SK-N-SH (cell line): ENCODE results near the gene XYLT2. TPM values are rescaled to one million over a fixed set of nuclear protein-coding genes. Genes with fewer than 3 reads are reported as not detected.
"Not testable (repeated sequence)": the region's sequence is repeated elsewhere in the genome, so short reads cannot be mapped to it uniquely, and the experiment has no call there.

Experiments
- CTCF ChIA-PET: fragments of 300-600, 350-600 bp; formaldehyde crosslinking; extraction: SDS; loops from one replicate; lab custom pipeline; 2021; lab: Yijun Ruan, JAX
- POLR2A ChIA-PET: fragments of 350-600 bp; sonication (Branson Sonifier 250); formaldehyde crosslinking; extraction: SDS; loops from one replicate; lab custom pipeline; 2020; ENCODE audit warnings: antibody characterized with exemption, inconsistent platforms; lab: Yijun Ruan, JAX
- DNase-seq: peaks from one replicate; pipeline ENCODE4 v3.0.0; 2012
- H2AFZ ChIP-seq: fragments of 200-600 bp; sonication (generic); 2 replicates; pipeline ENCODE4 v1.8.1; 2016; ENCODE audit warnings: antibody characterized with exemption, mild to moderate bottlenecking, low read depth
- H3F3A ChIP-seq: fragments of 200-600 bp; sonication (generic); replicated peaks from 2 replicates; pipeline ENCODE3; 2016; ENCODE audit warnings: antibody characterized with exemption, mild to moderate bottlenecking; ENCODE audit not compliant: insufficient read depth
- H3K27ac ChIP-seq, 2 experiments: fragments of 200-500 bp in 1 of 2; fragments of 200-600 bp in 1 of 2; sonication (Bioruptor generic) in 1 of 2; sonication (generic), shearing (Covaris generic) in 1 of 2; 2 replicates each; pipeline versions ENCODE4 v1.5.1 to v1.6.1; 2014 to 2016; ENCODE audit warnings: low read depth in 2 of 2, inconsistent platforms in 1 of 2, low read length in 1 of 2, mild to moderate bottlenecking in 1 of 2, mixed read lengths in 1 of 2
- H3K27me3 ChIP-seq: fragments of 200-600 bp; sonication (generic), shearing (Covaris generic); 2 replicates; pipeline ENCODE4 v1.6.1; 2016; ENCODE audit warnings: mixed run types; ENCODE audit not compliant: insufficient read depth
- H3K36me3 ChIP-seq, 2 experiments: fragments of 200-500 bp in 1 of 2; fragments of 200-600 bp in 1 of 2; sonication (Bioruptor generic) in 1 of 2; sonication (generic) in 1 of 2; replicated peaks in 1 of 2; 2 replicates each; pipeline versions ENCODE3 to v1.5.1; 2014 to 2016; ENCODE audit warnings: low read length in 1 of 2, mild to moderate bottlenecking in 1 of 2; ENCODE audit not compliant: insufficient read depth in 2 of 2, control insufficient read depth in 1 of 2
- H3K4me1 ChIP-seq, 2 experiments: fragments of 200-500 bp in 1 of 2; fragments of 200-600 bp in 1 of 2; sonication (Bioruptor generic) in 1 of 2; sonication (generic), shearing (Covaris generic) in 1 of 2; 2 replicates each; pipeline versions ENCODE4 v1.5.1 to v1.6.1; 2014 to 2016; ENCODE audit warnings: low read depth in 1 of 2, low read length in 1 of 2, mixed run types in 1 of 2; ENCODE audit not compliant: insufficient read depth in 2 of 2, control insufficient read depth in 1 of 2
- H3K4me2 ChIP-seq: fragments of 200-600 bp; sonication (generic), shearing (Covaris generic); 2 replicates; pipeline ENCODE4 v1.6.1; 2017; ENCODE audit warnings: mixed run types
- H3K4me3 ChIP-seq, 2 experiments: fragments of 200-500 bp in 1 of 2; fragments of 200-600 bp in 1 of 2; sonication (Bioruptor generic) in 1 of 2; sonication (generic), shearing (Covaris generic) in 1 of 2; 2 replicates each; pipeline versions ENCODE4 v1.5.1 to v1.8.1; 2014 to 2016; ENCODE audit warnings: low read depth in 2 of 2, inconsistent platforms in 1 of 2, low read length in 1 of 2, mild to moderate bottlenecking in 1 of 2, mixed read lengths in 1 of 2, moderate library complexity in 1 of 2
- H3K79me2 ChIP-seq: fragments of 200-600 bp; sonication (generic); 2 replicates; pipeline ENCODE4 v1.8.1; 2017; ENCODE audit warnings: mild to moderate bottlenecking; ENCODE audit not compliant: insufficient read depth
- H3K9ac ChIP-seq: fragments of 200-600 bp; sonication (generic); 2 replicates; pipeline ENCODE4 v1.6.1; 2017; ENCODE audit warnings: mixed run types
- H3K9me2 ChIP-seq: fragments of 200-600 bp; sonication (generic); 2 replicates; pipeline ENCODE4 v1.6.1; 2017; ENCODE audit warnings: mixed run types
- H3K9me3 ChIP-seq: fragments of 200-600 bp; sonication (generic); 2 replicates; pipeline ENCODE4 v1.6.1; 2017; ENCODE audit warnings: mixed run types, mild to moderate bottlenecking, moderate library complexity
- H4K20me1 ChIP-seq: fragments of 200-600 bp; sonication (generic); 2 replicates; pipeline ENCODE4 v1.6.1; 2017; ENCODE audit warnings: mild to moderate bottlenecking, mixed run types; ENCODE audit not compliant: insufficient read depth
- CHD2 ChIP-seq: fragments of 150-350 bp; IDR thresholded peaks from 2 replicates; pipeline ENCODE4 v1.6.1; 2018; ENCODE audit warnings: low read length; ENCODE audit not compliant: partially characterized antibody
- ELF1 ChIP-seq: IDR thresholded peaks from 2 replicates; pipeline ENCODE4 v1.4.0; 2012
- EZH2phosphoT487 ChIP-seq: fragments of 200-600 bp; sonication (generic); IDR thresholded peaks from 2 replicates; pipeline ENCODE4 v1.6.1; 2017; ENCODE audit warnings: low read depth, mixed run types, mild to moderate bottlenecking, antibody characterized with exemption, moderate library complexity, borderline replicate concordance
- FOSL2 ChIP-seq: IDR thresholded peaks from 2 replicates; pipeline ENCODE4 v1.4.0; 2012; ENCODE audit warnings: low read depth, mild to moderate bottlenecking, moderate library complexity, borderline replicate concordance
- FOXJ3 ChIP-seq: sonication (generic); formaldehyde crosslinking; IDR thresholded peaks from 2 replicates; pipeline ENCODE4 v1.5.1; 2020; ENCODE audit warnings: mild to moderate bottlenecking, missing genetic modification reagents
- MEF2A ChIP-seq: IDR thresholded peaks from 2 replicates; pipeline ENCODE4 v1.4.0; 2012; ENCODE audit warnings: low read depth, borderline replicate concordance
- MXI1 ChIP-seq: IDR thresholded peaks from 2 replicates; pipeline ENCODE4 v1.6.1; 2012; ENCODE audit warnings: mild to moderate bottlenecking, low read depth, low read length, improper control_type of control experiment
- NFIC ChIP-seq: IDR thresholded peaks from 2 replicates; pipeline ENCODE4 v1.4.0; 2012; ENCODE audit warnings: borderline replicate concordance
- NRF1 ChIP-seq: IDR thresholded peaks from 2 replicates; pipeline ENCODE4 v1.6.1; 2012; ENCODE audit warnings: low read depth, mild to moderate bottlenecking, low read length
- POLR2AphosphoS5 ChIP-seq: IDR thresholded peaks from 2 replicates; pipeline ENCODE4 v1.6.1; 2012; ENCODE audit warnings: low read depth, low read length
- RAD21 ChIP-seq: IDR thresholded peaks from 2 replicates; pipeline ENCODE4 v1.6.1; 2012; ENCODE audit warnings: mild to moderate bottlenecking, low read length
- RFX5 ChIP-seq: IDR thresholded peaks from 2 replicates; pipeline ENCODE4 v1.6.1; 2012; ENCODE audit warnings: mild to moderate bottlenecking, improper control_type of control experiment, low read length
- RXRA ChIP-seq: IDR thresholded peaks from 2 replicates; pipeline ENCODE4 v1.4.0; 2012; ENCODE audit warnings: low read depth, mild to moderate bottlenecking, borderline replicate concordance
- SIN3A ChIP-seq: IDR thresholded peaks from 2 replicates; pipeline ENCODE4 v1.6.1; 2012; ENCODE audit warnings: low read depth, mild to moderate bottlenecking, low read length, moderate library complexity, borderline replicate concordance
- TEAD4 ChIP-seq: IDR thresholded peaks from 2 replicates; pipeline ENCODE4 v1.4.0; 2012; ENCODE audit warnings: mild to moderate bottlenecking, borderline replicate concordance; ENCODE audit not compliant: insufficient read depth
- YY1 ChIP-seq: IDR thresholded peaks from 2 replicates; pipeline ENCODE4 v1.4.0; 2012; ENCODE audit warnings: low read depth, mild to moderate bottlenecking
- WGBS: methylation state at CpG from one replicate; pipeline ENCODE4 v1.1.6; 2017; ENCODE audit warnings: low lambda C conversion rate; 5-methylcytosine and 5-hydroxymethylcytosine counted together
- polyA plus RNA-seq, 3 experiments: library from polyadenylated mRNA; depleted of rRNA; stranded (reverse); fragments of >200 nt; gene quantifications; 2 replicates each; pipeline ENCODE4 v1.2.3, GENCODE V29; 2012
- TF ChIP-seq, protein P1 (sequence below): fragments of 200-600 bp; sonication (generic); IDR thresholded peaks from 2 replicates; pipeline ENCODE4 v1.6.1; 2017; ENCODE audit warnings: antibody characterized with exemption, mild to moderate bottlenecking, moderate library complexity
- TF ChIP-seq, protein P2 (sequence below): IDR thresholded peaks from 2 replicates; pipeline ENCODE4; 2012
- TF ChIP-seq, protein P3 (sequence below): IDR thresholded peaks from 2 replicates; pipeline ENCODE4 v1.4.0; 2012; ENCODE audit warnings: low read depth, borderline replicate concordance
- TF ChIP-seq, protein P4 (sequence below): IDR thresholded peaks from 2 replicates; pipeline ENCODE4 v1.4.0; 2012; ENCODE audit warnings: low read depth

Gene XYLT2
- polyA plus RNA-seq, 1 of the 3 experiments (the other 2 are of a cell fraction), result 28.4 TPM

DNA sequence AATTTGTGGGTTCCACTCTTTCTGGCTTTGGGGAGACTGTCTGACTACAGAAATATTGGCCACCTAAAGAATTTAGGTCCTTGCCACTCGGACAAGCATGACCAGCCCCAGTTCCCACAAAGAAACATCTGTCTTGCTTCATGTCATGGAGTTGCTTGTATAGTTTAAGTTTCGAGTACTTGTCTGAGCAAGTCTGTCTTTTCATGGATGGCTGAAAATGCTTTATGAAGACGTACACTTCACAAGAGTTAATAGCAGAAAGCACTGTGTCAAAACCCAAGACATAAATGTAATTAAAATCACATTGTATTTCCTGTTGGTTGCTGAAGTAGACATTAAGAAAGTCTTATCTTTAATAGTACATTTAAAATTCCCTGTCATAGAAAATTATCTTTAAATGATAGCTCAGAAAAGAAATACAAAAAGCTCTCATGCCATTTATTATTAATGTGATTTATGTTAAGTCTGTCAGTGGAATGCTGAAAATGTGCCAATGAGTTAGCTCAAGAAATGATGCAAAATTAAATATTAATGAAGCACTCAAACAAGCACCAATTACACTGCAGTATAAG, 29.8 kb upstream of the XYLT2 start:
- Histone ChIP-seq H3F3A (no peaks in the 10 kb centered on the region), H3K79me2 (no peaks in the 10 kb centered on the region), H3K4me1 (no peaks in the 10 kb centered on the region; a peak in 1 of 4 replicates), H3K27me3 (0 out of 2 replicates have a peak, but pooled peaks cover 9% of the 10 kb centered on the region), H3K9ac (no peak overlapping the region), H3K27ac (no peak overlapping the region), H2AFZ (no peak overlapping the region), H3K4me3 (no peak overlapping the region), H3K4me2 (no peak overlapping the region), H3K9me2 (no peaks in the 10 kb centered on the region), H3K36me3 (no peaks in the 10 kb centered on the region), H3K9me3 (no peaks in the 10 kb centered on the region), H4K20me1 (no peaks in the 10 kb centered on the region)
- no peak for DNase-seq
- WGBS, result 54% methylated on average over 3 of the region's 3 CpGs
- CTCF ChIA-PET, result interaction anchor here (0.6 to 5.6 kb wide), 10 partner anchors 9 to 1082 kb away, joined by 3 to 54 read pairs (median 4); partner anchors contain the start of gene COL1A1
- TF ChIP-seq FOXJ3 (CRISPR knock-in tag) (no peak), FOSL2 (no peak), YY1 (no peak), RFX5 (no peak), ELF1 (no peak), NFIC (no peak), MXI1 (no peak), MEF2A (no peak), NRF1 (no peak)
- POLR2A ChIA-PET, result no interaction called here

DNA sequence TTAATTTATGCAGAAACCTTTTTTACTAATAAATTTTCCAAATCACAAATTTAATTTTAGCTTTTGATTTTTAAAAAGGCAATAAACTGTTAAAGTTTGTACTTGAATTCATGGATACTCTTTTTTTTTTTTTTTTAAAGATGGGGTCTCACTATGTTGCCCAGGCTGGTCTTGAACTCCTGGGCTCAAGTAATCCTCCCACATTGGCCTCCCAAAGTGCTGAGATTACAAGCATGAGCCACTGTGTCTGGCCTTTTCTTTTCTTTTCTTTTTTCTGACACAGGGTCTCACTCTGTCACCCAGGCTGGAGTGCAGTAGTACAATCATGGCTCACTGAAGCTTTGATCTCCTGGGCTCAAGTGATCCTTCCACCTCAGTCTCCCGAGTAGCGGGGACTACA, 29.3 kb upstream of the XYLT2 start:
- H3K9me3 ChIP-seq, H3K4me1 ChIP-seq, H3K27me3 ChIP-seq, H3K79me2 ChIP-seq, H2AFZ ChIP-seq, H3F3A ChIP-seq, H3K9me2 ChIP-seq, DNase-seq, H3K36me3 ChIP-seq, POLR2A ChIA-PET, H3K4me3 ChIP-seq, H4K20me1 ChIP-seq, H3K9ac ChIP-seq, H3K4me2 ChIP-seq, H3K27ac ChIP-seq: not testable (repeated sequence)
- 91% methylated on average over 2 of the region's 2 CpGs for WGBS
- CTCF ChIA-PET, result interaction anchor here (0.6 to 5.6 kb wide), 11 partner anchors 9 to 1082 kb away, joined by 3 to 54 read pairs (median 3); partner anchors contain the start of gene COL1A1

DNA sequence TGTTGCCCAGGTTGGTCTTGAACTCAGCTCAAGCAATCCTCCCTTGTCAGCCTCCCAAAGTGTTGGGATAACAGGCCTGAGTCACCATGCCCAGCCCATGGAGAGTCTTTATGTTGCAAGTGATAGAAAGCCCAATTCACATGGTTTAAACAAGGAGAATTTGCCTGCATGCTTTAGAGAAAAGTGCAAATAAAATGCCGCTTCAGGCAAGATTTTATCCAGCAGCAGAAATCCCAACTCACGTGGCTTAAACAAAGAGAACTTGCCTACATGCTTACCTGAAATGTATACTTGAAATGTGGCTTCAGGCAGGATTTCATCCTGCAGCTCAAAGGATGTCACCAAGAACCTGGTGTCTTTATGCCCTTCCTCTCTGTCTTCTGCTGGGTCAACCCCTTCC, 28.8 kb upstream of the XYLT2 start:
- Histone ChIP-seq H3K9me2 (no peaks in the 10 kb centered on the region), H3K79me2 (no peaks in the 10 kb centered on the region), H3K4me2 (no peak overlapping the region), H4K20me1 (no peaks in the 10 kb centered on the region), H3K36me3 (no peaks in the 10 kb centered on the region), H2AFZ (no peak overlapping the region)
- WGBS, result 97% methylated on average over 2 of the region's 2 CpGs
- no peak for DNase-seq
- TF ChIP-seq CHD2, result no peak
- TF ChIP-seq, protein P1, sequence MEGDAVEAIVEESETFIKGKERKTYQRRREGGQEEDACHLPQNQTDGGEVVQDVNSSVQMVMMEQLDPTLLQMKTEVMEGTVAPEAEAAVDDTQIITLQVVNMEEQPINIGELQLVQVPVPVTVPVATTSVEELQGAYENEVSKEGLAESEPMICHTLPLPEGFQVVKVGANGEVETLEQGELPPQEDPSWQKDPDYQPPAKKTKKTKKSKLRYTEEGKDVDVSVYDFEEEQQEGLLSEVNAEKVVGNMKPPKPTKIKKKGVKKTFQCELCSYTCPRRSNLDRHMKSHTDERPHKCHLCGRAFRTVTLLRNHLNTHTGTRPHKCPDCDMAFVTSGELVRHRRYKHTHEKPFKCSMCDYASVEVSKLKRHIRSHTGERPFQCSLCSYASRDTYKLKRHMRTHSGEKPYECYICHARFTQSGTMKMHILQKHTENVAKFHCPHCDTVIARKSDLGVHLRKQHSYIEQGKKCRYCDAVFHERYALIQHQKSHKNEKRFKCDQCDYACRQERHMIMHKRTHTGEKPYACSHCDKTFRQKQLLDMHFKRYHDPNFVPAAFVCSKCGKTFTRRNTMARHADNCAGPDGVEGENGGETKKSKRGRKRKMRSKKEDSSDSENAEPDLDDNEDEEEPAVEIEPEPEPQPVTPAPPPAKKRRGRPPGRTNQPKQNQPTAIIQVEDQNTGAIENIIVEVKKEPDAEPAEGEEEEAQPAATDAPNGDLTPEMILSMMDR, result no peak
- TF ChIP-seq EZH2phosphoT487, result no peak
- TF ChIP-seq POLR2AphosphoS5, result no peak
- TF ChIP-seq, protein P2, sequence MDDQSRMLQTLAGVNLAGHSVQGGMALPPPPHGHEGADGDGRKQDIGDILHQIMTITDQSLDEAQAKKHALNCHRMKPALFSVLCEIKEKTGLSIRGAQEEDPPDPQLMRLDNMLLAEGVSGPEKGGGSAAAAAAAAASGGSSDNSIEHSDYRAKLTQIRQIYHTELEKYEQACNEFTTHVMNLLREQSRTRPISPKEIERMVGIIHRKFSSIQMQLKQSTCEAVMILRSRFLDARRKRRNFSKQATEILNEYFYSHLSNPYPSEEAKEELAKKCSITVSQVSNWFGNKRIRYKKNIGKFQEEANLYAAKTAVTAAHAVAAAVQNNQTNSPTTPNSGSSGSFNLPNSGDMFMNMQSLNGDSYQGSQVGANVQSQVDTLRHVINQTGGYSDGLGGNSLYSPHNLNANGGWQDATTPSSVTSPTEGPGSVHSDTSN, result no peak
- TF ChIP-seq RFX5, result no peak
- TF ChIP-seq TEAD4, result no peak
- no peak for TF ChIP-seq YY1
- TF ChIP-seq, protein P3, sequence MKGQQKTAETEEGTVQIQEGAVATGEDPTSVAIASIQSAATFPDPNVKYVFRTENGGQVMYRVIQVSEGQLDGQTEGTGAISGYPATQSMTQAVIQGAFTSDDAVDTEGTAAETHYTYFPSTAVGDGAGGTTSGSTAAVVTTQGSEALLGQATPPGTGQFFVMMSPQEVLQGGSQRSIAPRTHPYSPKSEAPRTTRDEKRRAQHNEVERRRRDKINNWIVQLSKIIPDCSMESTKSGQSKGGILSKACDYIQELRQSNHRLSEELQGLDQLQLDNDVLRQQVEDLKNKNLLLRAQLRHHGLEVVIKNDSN, result no peak
- no peak for TF ChIP-seq RXRA
- no peak for TF ChIP-seq RAD21
- TF ChIP-seq, protein P4, sequence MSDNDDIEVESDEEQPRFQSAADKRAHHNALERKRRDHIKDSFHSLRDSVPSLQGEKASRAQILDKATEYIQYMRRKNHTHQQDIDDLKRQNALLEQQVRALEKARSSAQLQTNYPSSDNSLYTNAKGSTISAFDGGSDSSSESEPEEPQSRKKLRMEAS, result no peak
- TF ChIP-seq SIN3A, result no peak
- TF ChIP-seq, all 33 proteins: peak for 0
- POLR2A ChIA-PET, result no interaction called here
- no peaks in the 10 kb centered on the region for H3K9me3 ChIP-seq
- H3F3A ChIP-seq, result peaks cover 3% of the 10 kb centered on the region
- no peak overlapping the region for H3K4me3 ChIP-seq
- H3K27me3 ChIP-seq, result no peaks in the 10 kb centered on the region
- H3K4me1 ChIP-seq, result no peaks in the 10 kb centered on the region; a peak in 1 of 4 replicates
- no peak overlapping the region for H3K9ac ChIP-seq
- CTCF ChIA-PET, result interaction anchor here (1.3 to 5.6 kb wide), 6 partner anchors 21 to 148 kb away, joined by 3 to 54 read pairs (median 8); partner anchors contain the start of gene COL1A1
- H3K27ac ChIP-seq, result no peak overlapping the region
